Erythroblast (primary cell): ENCODE measurements around the gene SPDEF.

Experiments used
- DNase-seq, 2 experiments: peaks; one replicate each; lab custom pipeline; 2025; lab: John Stamatoyannopoulos, UW
- GATA1 ChIP-seq: IDR thresholded peaks from 2 replicates; pipeline ENCODE4 v1.6.1; 2011; ENCODE audit warnings: low read depth, mild to moderate bottlenecking, control low read depth, low read length, moderate library complexity
- POLR2A ChIP-seq: IDR thresholded peaks from 2 replicates; pipeline ENCODE4 v1.6.1; 2011; ENCODE audit warnings: mild to moderate bottlenecking, low read length

The SPDEF gene

GRCh38 chr6:34547701-34548644 lies 8.2 kb downstream of the SPDEF start:
- no peak for TF ChIP-seq GATA1
- TF ChIP-seq POLR2A: no peak
- DNase-seq: no peak

- TF ChIP-seq GATA1 (no peak), POLR2A (no peak)
Observed at GRCh38 chr6:34546551-34547321, 9.4 kb downstream of the SPDEF start.

GRCh38 chr6:34544776-34545471 lies 11.2 kb downstream of the SPDEF start:
- TF ChIP-seq GATA1: no peak
- TF ChIP-seq POLR2A: no peak
- DNase-seq: peak; percentile 38 to 54

More at GRCh38 chr6:34546551-34547321, 9.4 kb downstream of the SPDEF start:
- DNase-seq: no peak

GRCh38 chr6:34544052-34544604 lies 12.0 kb downstream of the SPDEF start:
- DNase-seq: no peak
- TF ChIP-seq POLR2A (no peak), GATA1 (no peak)

GRCh38 chr6:34543421-34543820 lies 12.7 kb downstream of the SPDEF start:
- no peak for TF ChIP-seq GATA1
- no peak for TF ChIP-seq POLR2A
- DNase-seq: no peak

GRCh38 chr6:34540841-34541240 lies 15.3 kb downstream of the SPDEF start:
- DNase-seq: no peak
- TF ChIP-seq GATA1 (no peak), POLR2A (no peak)

GRCh38 chr6:34540222-34540621 lies 15.9 kb downstream of the SPDEF start:
- no peak for TF ChIP-seq POLR2A
- TF ChIP-seq GATA1: no peak

GRCh38 chr6:34539181-34539580 lies 16.9 kb downstream of the SPDEF start:
- no peak for DNase-seq
- TF ChIP-seq GATA1 (no peak), POLR2A (no peak)

More at GRCh38 chr6:34540222-34540621, 15.9 kb downstream of the SPDEF start:
- no peak for DNase-seq

GRCh38 chr6:34538581-34538980 lies 17.5 kb downstream of the SPDEF start:
- TF ChIP-seq POLR2A (no peak), GATA1 (no peak)
- DNase-seq: no peak

GRCh38 chr6:34537922-34538550 lies 18.1 kb downstream of the SPDEF start:
- TF ChIP-seq GATA1: no peak
- no peak for TF ChIP-seq POLR2A
- no peak for DNase-seq

- DNase-seq: no peak
- TF ChIP-seq GATA1: no peak
- TF ChIP-seq POLR2A: no peak
Observed at GRCh38 chr6:34536959-34537848, 18.9 kb downstream of the SPDEF start.
